Stimulated activated CD4-positive, alpha-beta T cell treated with anti-CD3 and anti-CD28 coated beads, Interleukin-4, amount 100 ng/mL, for 24 hours (primary cell): ENCODE data around the gene PLCG1.

Experiments used
- DNase-seq: peaks from one replicate; pipeline ENCODE4 v3.0.0-alpha.2; 2020

The PLCG1 gene

GRCh38 chr20:41168281-41169161, 31.2 kb downstream of the PLCG1 start:
- no peak for DNase-seq

GRCh38 chr20:41169162-41169690, 31.9 kb downstream of the PLCG1 start:
- DNase-seq, result no peak

GRCh38 chr20:41169791-41170351, 32.5 kb downstream of the PLCG1 start:
- no peak for DNase-seq

GRCh38 chr20:41170386-41171105, 33.2 kb downstream of the PLCG1 start:
- no peak for DNase-seq

GRCh38 chr20:41171736-41172295, 34.5 kb downstream of the PLCG1 start:
- DNase-seq, result peak; percentile 1

GRCh38 chr20:41172296-41173140, 35.2 kb downstream of the PLCG1 start:
- DNase-seq, result peak; percentile 3

GRCh38 chr20:41173161-41173721, 35.9 kb downstream of the PLCG1 start:
- peak; percentile 69 for DNase-seq

- no peak for DNase-seq
Measured at GRCh38 chr20:41173791-41174341, 36.5 kb downstream of the PLCG1 start.

- DNase-seq, result peak; percentile 1
Measured at GRCh38 chr20:41174373-41174772, 37.0 kb downstream of the PLCG1 start.

GRCh38 chr20:41174782-41175181, 37.4 kb downstream of the PLCG1 start:
- DNase-seq, result peak; percentile 2

GRCh38 chr20:41175201-41175651, 37.9 kb downstream of the PLCG1 start:
- no peak for DNase-seq

- DNase-seq, result no peak
Measured at GRCh38 chr20:41175727-41176330, 38.5 kb downstream of the PLCG1 start.

GRCh38 chr20:41176711-41177552, 39.6 kb downstream of the PLCG1 start:
- DNase-seq, result no peak

GRCh38 chr20:41177636-41178035, 40.3 kb downstream of the PLCG1 start:
- no peak for DNase-seq

GRCh38 chr20:41178495-41178894, 41.2 kb downstream of the PLCG1 start:
- no peak for DNase-seq

GRCh38 chr20:41178904-41179432, 41.6 kb downstream of the PLCG1 start:
- DNase-seq, result no peak

GRCh38 chr20:41179961-41180360, 42.6 kb downstream of the PLCG1 start:
- no peak for DNase-seq

- DNase-seq, result no peak
Measured at GRCh38 chr20:41180599-41181333, 43.4 kb downstream of the PLCG1 start.

- no peak for DNase-seq
Measured at GRCh38 chr20:41181567-41181966, 44.2 kb downstream of the PLCG1 start.
